Naive thymus-derived CD4-positive, alpha-beta T cell (primary cell): ENCODE results near the gene SNAPC2. TPM values are rescaled to one million over a fixed set of nuclear protein-coding genes. Genes with fewer than 3 reads are reported as not detected.

ENCODE experiments used
- ATAC-seq: fragments of 150-1000 bp; cut with Tn5 transposase; 2 replicates; pipeline ENCODE4 v1.10.0; 2021; ENCODE audit warnings: mild to moderate bottlenecking, moderate library complexity
- CTCF ChIA-PET: fragments of 350-600 bp; sonication (Branson Sonifier 250); formaldehyde crosslinking; loops from one replicate; lab custom pipeline; 2021; ENCODE audit warnings: antibody characterized with exemption; lab: Charles Lee
- POLR2A ChIA-PET: fragments of 350-600 bp; sonication (Branson Sonifier 250); formaldehyde crosslinking; loops from one replicate; lab custom pipeline; 2021; ENCODE audit warnings: antibody characterized with exemption, inconsistent platforms; lab: Charles Lee
- DNase-seq, 9 donors: peaks; one replicate each; pipeline versions ENCODE4 v3.0.0 to v3.0.0-alpha.2; 2020 to 2022; ENCODE audit warnings: mixed read lengths in 1 of 9
- H3K27ac ChIP-seq: one replicate; pipeline ENCODE4 v1.7.0; 2013; ENCODE audit warnings: mild to moderate bottlenecking, low read depth, low read length, moderate library complexity
- H3K27me3 ChIP-seq, 2 donors: one replicate each; pipeline ENCODE4 v1.7.0; 2013; ENCODE audit warnings: low read length in 2 of 2, mild to moderate bottlenecking in 2 of 2, moderate library complexity in 2 of 2; ENCODE audit not compliant: control insufficient read depth in 2 of 2, insufficient read depth in 2 of 2
- H3K36me3 ChIP-seq, 3 experiments: 1 replicate in 2 of 3; 2 replicates in 1 of 3; pipeline ENCODE4 v1.7.0; 2013; ENCODE audit warnings: low read length in 3 of 3, mild to moderate bottlenecking in 3 of 3, moderate library complexity in 1 of 3; ENCODE audit not compliant: insufficient read depth in 3 of 3, control insufficient read depth in 2 of 3
- H3K4me1 ChIP-seq, 2 donors: one replicate each; pipeline ENCODE4 v1.7.0; 2013; ENCODE audit warnings: low read length in 2 of 2, mild to moderate bottlenecking in 2 of 2, moderate library complexity in 1 of 2; ENCODE audit not compliant: control insufficient read depth in 2 of 2, insufficient read depth in 2 of 2
- H3K4me3 ChIP-seq: 2 replicates; pipeline ENCODE4 v1.7.0; 2013; ENCODE audit warnings: mild to moderate bottlenecking, low read length
- H3K9me3 ChIP-seq, 3 experiments: 1 replicate in 2 of 3; 2 replicates in 1 of 3; pipeline ENCODE4 v1.7.0; 2013; ENCODE audit warnings: low read length in 3 of 3; ENCODE audit not compliant: control insufficient read depth in 2 of 3
- H3K27ac Mint-ChIP-seq, 9 donors: one replicate each; pipeline ENCODE4 v1.8.0; 2020 to 2022; ENCODE audit warnings: mixed read lengths in 9 of 9, mild to moderate bottlenecking in 8 of 9, moderate library complexity in 5 of 9, inconsistent platforms in 2 of 9
- H3K27me3 Mint-ChIP-seq, 5 donors: one replicate each; pipeline ENCODE4 v1.8.0; 2021 to 2022; ENCODE audit warnings: mixed read lengths in 5 of 5, mild to moderate bottlenecking in 1 of 5
- H3K36me3 Mint-ChIP-seq, 5 donors: one replicate each; pipeline ENCODE4 v1.8.0; 2020 to 2022; ENCODE audit warnings: mixed read lengths in 5 of 5, mild to moderate bottlenecking in 3 of 5, inconsistent platforms in 1 of 5
- H3K4me1 Mint-ChIP-seq, 7 donors: one replicate each; pipeline ENCODE4 v1.8.0; 2020 to 2022; ENCODE audit warnings: mixed read lengths in 7 of 7, mild to moderate bottlenecking in 3 of 7, inconsistent platforms in 1 of 7
- H3K4me3 Mint-ChIP-seq, 10 donors: one replicate each; pipeline ENCODE4 v1.8.0; 2020 to 2022; ENCODE audit warnings: mild to moderate bottlenecking in 10 of 10, mixed read lengths in 10 of 10, moderate library complexity in 6 of 10, inconsistent platforms in 2 of 10
- H3K9me3 Mint-ChIP-seq, 11 donors: one replicate each; pipeline ENCODE4 v1.8.0; 2020 to 2022; ENCODE audit warnings: mixed read lengths in 11 of 11, mild to moderate bottlenecking in 4 of 11, inconsistent platforms in 1 of 11, moderate library complexity in 1 of 11
- intact Hi-C, 2 donors: fragments of 100-400 bp; cut with micrococcal nuclease; formaldehyde crosslinking; loops; one replicate each; pipeline ENCODE4 v1.15.1; 2023
- polyA plus RNA-seq, 2 donors: library from polyadenylated mRNA; unstranded; fragments of 300-500 nt; fragmentation: Illumina TruSeq; gene quantifications; one replicate each; pipeline ENCODE4 v1.2.3, GENCODE V29; 2021
- total RNA-seq, 6 experiments: library from RNA in 5 of 6; stranded (reverse) in 5 of 6; gene quantifications; 1 replicate in 5 of 6; 2 replicates in 1 of 6; pipeline ENCODE4 v1.2.3 and lab custom pipeline; 2021 to 2026

Gene SNAPC2
- total and polyA plus RNA-seq, 7 experiments from 2014 or later, result 11.5 to 24.4 (median 18.2) TPM

DNA sequence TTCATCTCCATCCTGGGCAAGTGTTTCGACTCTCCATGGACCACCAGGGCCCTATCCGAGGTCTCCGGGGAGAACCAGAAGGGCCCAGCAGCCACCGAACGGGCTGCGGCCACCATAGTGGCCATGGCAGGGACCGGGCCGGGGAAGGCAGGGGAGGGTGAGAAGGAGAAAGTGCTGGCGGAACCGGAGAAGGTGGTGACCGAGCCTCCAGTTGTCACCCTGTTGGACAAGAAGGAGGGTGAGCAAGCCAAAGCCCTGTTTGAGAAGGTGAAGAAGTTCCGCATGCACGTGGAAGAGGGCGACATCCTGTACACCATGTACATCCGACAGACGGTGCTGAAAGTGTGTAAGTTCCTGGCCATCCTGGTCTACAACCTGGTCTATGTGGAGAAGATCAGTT is 21.2 kb upstream of the SNAPC2 start:
- intact Hi-C loops, result no loop called here
- H3K4me3 ChIP-seq, result no peak overlapping the region
- no peaks in the 10 kb centered on the region for H3K27me3 ChIP-seq
- H3K4me1 ChIP-seq, result peaks cover 6 to 8% of the 10 kb centered on the region in 2 donors
- peak overlapping the region in 1 of 9 donors; percentile 77 for H3K27ac Mint-ChIP-seq
- ATAC-seq (no peak), DNase-seq (no peak)
- CTCF ChIA-PET, result no interaction called here
- H3K27ac ChIP-seq, result no peak overlapping the region
- H3K27me3 Mint-ChIP-seq, result peaks cover 0 to 9% (median 3%) of the 10 kb centered on the region in 5 donors
- H3K36me3 Mint-ChIP-seq, result peaks cover 0 to 4% (median 0%) of the 10 kb centered on the region in 5 donors
- H3K36me3 ChIP-seq, result no peaks in the 10 kb centered on the region
- H3K4me1 Mint-ChIP-seq, result peaks cover 0 to 14% (median 8%) of the 10 kb centered on the region in 7 donors
- H3K9me3 ChIP-seq, result no peaks in the 10 kb centered on the region
- peaks cover 0 to 8% (median 0%) of the 10 kb centered on the region in 11 donors for H3K9me3 Mint-ChIP-seq
- POLR2A ChIA-PET, result no interaction called here
- no peak overlapping the region for H3K4me3 Mint-ChIP-seq

DNA sequence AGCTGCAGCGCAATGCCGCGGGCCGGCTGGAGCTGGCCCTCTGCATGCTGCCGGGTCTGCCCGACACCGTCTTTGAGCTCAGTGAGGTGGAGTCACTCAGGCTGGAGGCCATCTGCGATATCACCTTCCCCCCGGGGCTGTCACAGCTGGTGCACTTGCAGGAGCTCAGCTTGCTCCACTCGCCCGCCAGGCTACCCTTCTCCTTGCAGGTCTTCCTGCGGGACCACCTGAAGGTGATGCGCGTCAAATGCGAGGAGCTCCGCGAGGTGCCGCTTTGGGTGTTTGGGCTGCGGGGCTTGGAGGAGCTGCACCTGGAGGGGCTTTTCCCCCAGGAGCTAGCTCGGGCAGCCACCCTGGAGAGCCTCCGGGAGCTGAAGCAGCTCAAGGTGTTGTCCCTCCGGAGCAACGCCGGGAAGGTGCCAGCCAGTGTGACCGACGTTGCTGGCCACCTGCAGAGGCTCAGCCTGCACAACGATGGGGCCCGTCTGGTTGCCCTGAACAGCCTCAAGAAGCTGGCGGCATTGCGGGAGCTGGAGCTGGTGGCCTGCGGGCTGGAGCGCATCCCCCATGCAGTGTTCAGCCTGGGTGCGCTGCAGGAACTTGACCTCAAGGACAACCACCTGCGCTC is 20.3 kb upstream of the SNAPC2 start:
- ATAC-seq, result no peak
- intact Hi-C loops, result no loop called here
- H3K4me3 Mint-ChIP-seq, result no peak overlapping the region
- H3K27ac Mint-ChIP-seq, result no peak overlapping the region
- H3K36me3 Mint-ChIP-seq, result peaks cover 0 to 8% (median 0%) of the 10 kb centered on the region in 5 donors
- Histone ChIP-seq H3K27me3 (no peaks in the 10 kb centered on the region), H3K4me1 (peaks cover 13 to 15% of the 10 kb centered on the region in 2 donors), H3K9me3 (no peaks in the 10 kb centered on the region), H3K4me3 (no peak overlapping the region), H3K27ac (no peak overlapping the region), H3K36me3 (no peaks in the 10 kb centered on the region)
- ChIA-PET POLR2A (interaction anchor here (0.6 kb wide), 1 partner anchor 69 kb away, joined by 3 read pairs; no protein-coding TSS in a partner anchor), CTCF (interaction anchor here (0.6 to 1.4 kb wide), 5 partner anchors 20 to 787 kb away, joined by 3 to 9 read pairs (median 3); partner anchors contain the start of gene SNAPC2)
- DNase-seq, result no peak
- H3K4me1 Mint-ChIP-seq, result peaks cover 3 to 20% (median 11%) of the 10 kb centered on the region in 7 donors
- peaks cover 0 to 8% (median 0%) of the 10 kb centered on the region in 11 donors for H3K9me3 Mint-ChIP-seq
- H3K27me3 Mint-ChIP-seq, result peaks cover 0 to 3% (median 0%) of the 10 kb centered on the region in 5 donors

DNA sequence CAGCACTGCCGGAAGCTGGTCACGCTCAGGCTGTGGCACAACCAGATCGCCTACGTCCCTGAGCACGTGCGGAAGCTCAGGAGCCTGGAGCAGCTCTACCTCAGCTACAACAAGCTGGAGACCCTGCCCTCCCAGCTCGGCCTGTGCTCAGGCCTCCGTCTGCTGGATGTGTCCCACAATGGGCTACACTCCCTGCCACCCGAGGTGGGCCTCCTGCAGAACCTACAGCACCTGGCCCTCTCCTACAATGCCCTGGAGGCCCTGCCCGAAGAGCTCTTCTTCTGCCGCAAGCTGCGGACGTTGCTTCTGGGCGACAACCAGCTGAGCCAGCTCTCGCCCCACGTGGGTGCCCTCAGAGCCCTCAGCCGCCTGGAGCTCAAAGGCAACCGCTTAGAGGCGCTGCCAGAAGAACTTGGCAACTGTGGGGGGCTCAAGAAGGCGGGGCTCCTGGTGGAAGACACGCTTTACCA is 19.7 kb upstream of the SNAPC2 start:
- Histone ChIP-seq H3K27me3 (no peaks in the 10 kb centered on the region), H3K27ac (no peak overlapping the region), H3K36me3 (peaks cover 0 to 3% (median 0%) of the 10 kb centered on the region in 3 experiments), H3K4me1 (peaks cover 18 to 20% of the 10 kb centered on the region in 2 donors), H3K9me3 (no peaks in the 10 kb centered on the region), H3K4me3 (no peak overlapping the region)
- peaks cover 0 to 12% (median under 1%) of the 10 kb centered on the region in 5 donors for H3K36me3 Mint-ChIP-seq
- no peak overlapping the region for H3K4me3 Mint-ChIP-seq
- peaks cover 0 to 8% (median 0%) of the 10 kb centered on the region in 11 donors for H3K9me3 Mint-ChIP-seq
- peaks cover 0 to 3% (median 0%) of the 10 kb centered on the region in 5 donors for H3K27me3 Mint-ChIP-seq
- ATAC-seq (no peak), DNase-seq (no peak)
- H3K4me1 Mint-ChIP-seq, result peaks cover 8 to 24% (median 16%) of the 10 kb centered on the region in 7 donors
- H3K27ac Mint-ChIP-seq, result no peak overlapping the region
- CTCF ChIA-PET, result interaction anchor here (0.6 to 1.4 kb wide), 6 partner anchors 20 to 788 kb away, joined by 3 to 9 read pairs (median 3); partner anchors contain the start of gene SNAPC2
- POLR2A ChIA-PET, result no interaction called here
- intact Hi-C loops, result no loop called here

DNA sequence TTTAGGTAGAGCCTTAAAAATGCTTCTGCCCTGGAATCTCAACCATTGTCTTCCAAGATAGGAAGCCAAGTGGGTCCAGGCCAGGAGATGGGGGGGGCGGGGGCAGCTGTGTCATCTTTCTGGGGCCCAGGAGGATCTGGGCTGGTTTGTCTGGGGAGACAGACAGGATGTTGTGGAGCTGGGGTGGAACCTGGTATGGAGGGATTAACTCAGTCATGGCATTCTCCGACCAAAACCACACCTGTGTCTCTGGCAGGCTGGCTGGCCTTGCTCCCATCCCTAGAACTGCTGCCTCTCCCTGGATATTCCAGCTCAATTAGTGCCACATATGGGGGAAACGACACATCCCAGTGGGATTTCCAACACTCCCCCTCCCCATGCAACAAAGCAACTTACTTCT is 19.2 kb upstream of the SNAPC2 start:
- Histone ChIP-seq H3K9me3 (no peaks in the 10 kb centered on the region), H3K36me3 (peaks cover 0 to 8% (median 0%) of the 10 kb centered on the region in 3 experiments), H3K4me3 (no peak overlapping the region), H3K27me3 (no peaks in the 10 kb centered on the region), H3K27ac (no peak overlapping the region), H3K4me1 (peaks cover 20 to 23% of the 10 kb centered on the region in 2 donors)
- peaks cover 0 to 3% (median 0%) of the 10 kb centered on the region in 5 donors for H3K27me3 Mint-ChIP-seq
- ATAC-seq (no peak), DNase-seq (no peak)
- peaks cover 12 to 27% (median 21%) of the 10 kb centered on the region in 7 donors for H3K4me1 Mint-ChIP-seq
- intact Hi-C loops, result no loop called here
- peaks cover 0 to 12% (median 3%) of the 10 kb centered on the region in 5 donors for H3K36me3 Mint-ChIP-seq
- peaks cover 0 to 8% (median 0%) of the 10 kb centered on the region in 11 donors for H3K9me3 Mint-ChIP-seq
- CTCF ChIA-PET, result interaction anchor here (0.6 to 1.4 kb wide), 4 partner anchors 19 to 32 kb away, joined by 3 to 9 read pairs (median 6); partner anchors contain the start of gene SNAPC2
- H3K27ac Mint-ChIP-seq, result no peak overlapping the region
- no peak overlapping the region for H3K4me3 Mint-ChIP-seq
- POLR2A ChIA-PET, result no interaction called here

DNA sequence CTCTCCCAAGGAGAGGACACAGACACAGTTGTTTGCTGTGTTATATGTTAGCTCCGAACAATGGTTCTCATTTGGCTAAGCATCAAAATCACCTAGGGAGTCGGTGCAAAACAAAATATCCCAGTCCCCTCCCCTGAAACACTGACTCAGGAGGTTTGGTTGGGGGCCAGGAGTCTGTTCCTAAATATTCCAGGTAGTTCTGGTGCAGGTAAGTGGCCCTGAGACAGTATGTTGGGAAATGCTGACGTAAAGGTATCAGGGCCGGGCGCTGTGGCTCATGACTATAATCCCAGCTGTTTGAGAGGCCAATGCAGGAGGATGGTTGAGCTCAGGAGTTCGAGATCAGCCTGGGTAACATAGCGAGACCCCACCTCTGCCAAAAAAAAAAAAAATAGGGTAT is 18.8 kb upstream of the SNAPC2 start:
- intact Hi-C loops, result no loop called here
- Histone ChIP-seq H3K27ac (no peak overlapping the region), H3K36me3 (peaks cover 0 to 12% (median 0%) of the 10 kb centered on the region in 3 experiments), H3K9me3 (no peaks in the 10 kb centered on the region), H3K4me3 (no peak overlapping the region), H3K27me3 (no peaks in the 10 kb centered on the region), H3K4me1 (peaks cover 20 to 24% of the 10 kb centered on the region in 2 donors)
- Mint-ChIP-seq H3K36me3 (peaks cover 0 to 12% (median 3%) of the 10 kb centered on the region in 5 donors), H3K27me3 (peaks cover 0 to 3% (median 0%) of the 10 kb centered on the region in 5 donors), H3K27ac (no peak overlapping the region), H3K4me3 (peak overlapping the region in 2 of 10 donors; percentile 21 to 51), H3K9me3 (peaks cover 0 to 8% (median 0%) of the 10 kb centered on the region in 11 donors), H3K4me1 (peaks cover 12 to 30% (median 23%) of the 10 kb centered on the region in 7 donors)
- POLR2A ChIA-PET, result no interaction called here
- CTCF ChIA-PET, result interaction anchor here (1.3 to 1.4 kb wide), 2 partner anchors 21 to 32 kb away, joined by 5 to 7 read pairs; no protein-coding TSS in a partner anchor
- ATAC-seq (no peak), DNase-seq (no peak)

DNA sequence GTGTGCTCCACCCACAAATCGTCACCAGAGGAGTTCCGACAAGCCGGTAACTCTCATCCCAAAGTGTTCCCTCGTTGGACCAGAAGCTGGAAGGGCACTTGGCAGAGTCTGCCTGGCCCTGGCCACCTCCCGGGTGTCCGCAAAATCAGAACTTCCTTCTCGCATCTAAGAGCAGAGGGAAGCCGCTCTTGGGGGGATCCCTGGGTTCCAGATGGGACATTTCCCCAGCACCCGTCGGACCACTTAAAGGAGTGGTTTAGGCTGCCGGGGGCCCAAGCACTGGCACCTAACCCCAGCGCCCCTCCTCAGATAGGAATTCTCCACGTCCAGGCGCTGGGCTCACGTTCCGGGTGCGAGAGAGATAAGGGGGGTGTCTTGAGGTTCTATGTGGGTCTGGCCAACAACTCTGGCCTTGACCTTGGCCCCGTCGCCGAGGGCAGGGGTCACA is 17.3 kb upstream of the SNAPC2 start:
- CTCF ChIA-PET, result interaction anchor here (0.7 to 1.3 kb wide), 5 partner anchors 15 to 72 kb away, joined by 3 to 10 read pairs (median 6); partner anchors contain the start of gene SNAPC2
- Mint-ChIP-seq H3K4me1 (peaks cover 12 to 37% (median 27%) of the 10 kb centered on the region in 7 donors), H3K27ac (peak overlapping the region in 8 of 9 donors; percentile 91 to 98 (median 96)), H3K36me3 (peaks cover 0 to 12% (median 3%) of the 10 kb centered on the region in 5 donors), H3K27me3 (peaks cover 0 to 3% (median 0%) of the 10 kb centered on the region in 5 donors), H3K9me3 (peaks cover 0 to 8% (median 0%) of the 10 kb centered on the region in 11 donors), H3K4me3 (peak overlapping the region; percentile 87 to 95 (median 92))
- Histone ChIP-seq H3K27ac (peak overlapping the region; percentile 70), H3K27me3 (no peaks in the 10 kb centered on the region), H3K36me3 (peaks cover 0 to 17% (median 4%) of the 10 kb centered on the region in 3 experiments), H3K4me3 (peak overlapping the region; percentile 78), H3K9me3 (no peaks in the 10 kb centered on the region), H3K4me1 (peaks cover 20 to 24% of the 10 kb centered on the region in 2 donors)
- intact Hi-C loops, result loop anchor here (1.0 kb wide), 10 partner anchors 13 to 369 kb away; partner anchors contain the start of genes PET100 (in 2 of the 2), SNAPC2 (in 2 of the 2), TIMM44 (in 2 of the 2) and XAB2 (in 2 of the 2)
- POLR2A ChIA-PET, result interaction anchor here (0.8 to 1.6 kb wide), 9 partner anchors 9 to 611 kb away, joined by 3 to 35 read pairs (median 3); partner anchors contain the start of genes SNAPC2 and ZNF414
- no peak for ATAC-seq
- no peak for DNase-seq
